Cerebellar cortex (tissue), 1 donor: Measurements from ENCODE around the gene ABCA13.
"Not testable (repeated sequence)": the region's sequence is repeated elsewhere in the genome, so short reads cannot be mapped to it uniquely, and the experiment has no call there.

Experiments
- DNase-seq: peaks from one replicate; pipeline ENCODE4 v3.0.0-alpha.2; 2015; ENCODE audit warnings: low spot score

ABCA13 gene, protein sequence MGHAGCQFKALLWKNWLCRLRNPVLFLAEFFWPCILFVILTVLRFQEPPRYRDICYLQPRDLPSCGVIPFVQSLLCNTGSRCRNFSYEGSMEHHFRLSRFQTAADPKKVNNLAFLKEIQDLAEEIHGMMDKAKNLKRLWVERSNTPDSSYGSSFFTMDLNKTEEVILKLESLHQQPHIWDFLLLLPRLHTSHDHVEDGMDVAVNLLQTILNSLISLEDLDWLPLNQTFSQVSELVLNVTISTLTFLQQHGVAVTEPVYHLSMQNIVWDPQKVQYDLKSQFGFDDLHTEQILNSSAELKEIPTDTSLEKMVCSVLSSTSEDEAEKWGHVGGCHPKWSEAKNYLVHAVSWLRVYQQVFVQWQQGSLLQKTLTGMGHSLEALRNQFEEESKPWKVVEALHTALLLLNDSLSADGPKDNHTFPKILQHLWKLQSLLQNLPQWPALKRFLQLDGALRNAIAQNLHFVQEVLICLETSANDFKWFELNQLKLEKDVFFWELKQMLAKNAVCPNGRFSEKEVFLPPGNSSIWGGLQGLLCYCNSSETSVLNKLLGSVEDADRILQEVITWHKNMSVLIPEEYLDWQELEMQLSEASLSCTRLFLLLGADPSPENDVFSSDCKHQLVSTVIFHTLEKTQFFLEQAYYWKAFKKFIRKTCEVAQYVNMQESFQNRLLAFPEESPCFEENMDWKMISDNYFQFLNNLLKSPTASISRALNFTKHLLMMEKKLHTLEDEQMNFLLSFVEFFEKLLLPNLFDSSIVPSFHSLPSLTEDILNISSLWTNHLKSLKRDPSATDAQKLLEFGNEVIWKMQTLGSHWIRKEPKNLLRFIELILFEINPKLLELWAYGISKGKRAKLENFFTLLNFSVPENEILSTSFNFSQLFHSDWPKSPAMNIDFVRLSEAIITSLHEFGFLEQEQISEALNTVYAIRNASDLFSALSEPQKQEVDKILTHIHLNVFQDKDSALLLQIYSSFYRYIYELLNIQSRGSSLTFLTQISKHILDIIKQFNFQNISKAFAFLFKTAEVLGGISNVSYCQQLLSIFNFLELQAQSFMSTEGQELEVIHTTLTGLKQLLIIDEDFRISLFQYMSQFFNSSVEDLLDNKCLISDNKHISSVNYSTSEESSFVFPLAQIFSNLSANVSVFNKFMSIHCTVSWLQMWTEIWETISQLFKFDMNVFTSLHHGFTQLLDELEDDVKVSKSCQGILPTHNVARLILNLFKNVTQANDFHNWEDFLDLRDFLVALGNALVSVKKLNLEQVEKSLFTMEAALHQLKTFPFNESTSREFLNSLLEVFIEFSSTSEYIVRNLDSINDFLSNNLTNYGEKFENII (N-terminal part only)

DNA sequence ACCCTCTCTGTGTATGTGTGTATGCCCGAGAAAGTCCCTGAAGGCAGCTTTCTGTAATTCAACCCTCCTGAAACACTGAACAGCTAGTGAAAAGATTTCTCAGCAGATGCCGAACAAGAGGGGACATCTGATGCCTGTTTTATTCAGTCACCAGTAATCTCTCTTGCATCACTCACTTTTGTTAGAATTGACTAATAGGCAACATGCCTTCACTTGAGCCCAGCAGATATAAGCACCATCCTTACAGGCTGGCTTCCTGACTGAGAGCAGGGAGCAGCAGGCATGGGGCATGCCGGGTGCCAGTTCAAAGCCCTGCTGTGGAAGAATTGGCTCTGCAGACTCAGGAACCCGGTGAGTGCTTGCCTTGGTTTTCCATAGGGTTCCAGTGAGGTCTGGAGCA is at the start of gene ABCA13:
ABCA13 (plus strand) TSS at position 257 of the 400 bp plus-strand sequence; CDS start at position 283, 26 bp downstream.
- DNase-seq: peak; percentile 19

DNA sequence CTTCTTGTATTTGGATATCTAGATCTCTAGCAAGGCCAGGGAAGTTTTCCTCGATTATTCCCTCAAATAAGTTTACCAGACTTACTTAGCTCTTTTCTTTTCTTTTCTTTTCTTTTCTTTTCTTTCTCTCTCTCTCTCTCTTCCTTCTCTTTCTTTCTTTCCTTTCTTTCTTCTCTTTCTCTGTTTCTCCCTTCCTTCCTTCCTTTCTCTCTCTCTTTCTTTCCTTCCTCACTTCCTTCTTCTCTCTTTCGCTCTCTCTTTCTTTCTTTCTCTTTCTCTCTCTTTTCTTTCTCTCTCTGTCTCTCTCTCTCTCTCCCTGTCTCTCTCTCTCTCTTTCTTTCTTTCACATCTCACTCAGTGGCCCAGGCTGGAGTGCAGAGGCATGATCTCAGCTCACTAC is 45.2 kb upstream of the ABCA13 start:
- DNase-seq: no peak

DNA sequence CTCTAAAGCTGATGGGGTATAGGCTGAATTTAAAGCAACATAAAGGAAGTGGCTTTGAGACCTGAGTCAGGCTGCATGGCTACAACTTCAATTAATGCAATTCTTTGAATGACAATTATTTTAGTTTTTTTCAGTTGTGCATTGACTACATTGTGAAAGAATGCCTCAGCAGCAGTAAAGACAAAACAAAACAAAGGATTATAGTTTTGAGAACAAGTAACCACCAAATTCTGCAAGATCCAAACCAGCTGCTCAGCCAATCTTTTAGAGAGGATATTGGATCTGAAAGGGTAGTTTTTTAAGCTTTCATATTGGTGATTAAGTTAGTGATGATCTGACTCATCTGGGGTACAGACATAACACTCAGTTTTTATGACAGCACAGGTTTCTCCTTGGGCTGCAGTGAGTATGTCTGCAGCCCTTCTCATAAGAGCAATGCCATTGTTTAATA is 40.6 kb upstream of the ABCA13 start:
- DNase-seq: no peak

DNA sequence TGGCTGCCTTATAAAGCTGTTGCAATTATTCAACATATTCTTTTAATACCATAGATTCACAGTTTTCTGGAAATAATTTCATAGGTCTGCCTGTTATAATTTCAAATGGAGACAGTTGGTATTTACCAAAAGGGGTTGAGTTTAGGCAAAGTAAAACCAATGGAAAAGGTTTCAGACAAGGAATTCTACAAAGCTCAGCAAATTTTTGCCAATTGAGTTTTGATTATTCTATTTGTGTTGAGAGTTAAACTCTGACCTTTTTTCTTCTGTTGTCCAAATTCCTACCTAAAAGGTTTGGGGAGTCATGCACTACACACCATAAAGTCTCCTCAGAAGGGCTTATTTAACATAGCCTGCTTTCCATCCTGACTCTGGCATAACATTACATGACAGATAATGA is 38.5 kb upstream of the ABCA13 start:
- no peak for DNase-seq

DNA sequence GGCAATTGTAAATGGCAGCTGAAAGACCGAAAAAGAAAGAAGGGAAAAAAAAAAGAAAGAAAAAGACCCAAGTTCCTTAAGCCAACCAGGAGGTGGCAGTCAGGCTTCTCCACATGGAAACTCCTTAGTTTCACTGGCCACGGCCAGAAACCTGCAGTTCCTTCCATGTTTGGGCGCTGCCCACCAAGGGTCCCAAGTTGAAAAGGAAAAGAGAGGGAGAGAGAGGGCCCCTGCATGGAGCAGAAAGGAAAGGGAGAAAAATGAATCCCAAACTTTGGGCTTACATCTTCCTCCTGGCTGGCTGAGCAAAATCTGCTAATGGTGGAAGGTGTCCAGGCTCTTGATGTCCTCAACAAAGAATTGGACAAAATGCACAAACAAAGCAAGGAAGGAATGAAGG is 31.8 kb upstream of the ABCA13 start:
- DNase-seq: peak; percentile 32

DNA sequence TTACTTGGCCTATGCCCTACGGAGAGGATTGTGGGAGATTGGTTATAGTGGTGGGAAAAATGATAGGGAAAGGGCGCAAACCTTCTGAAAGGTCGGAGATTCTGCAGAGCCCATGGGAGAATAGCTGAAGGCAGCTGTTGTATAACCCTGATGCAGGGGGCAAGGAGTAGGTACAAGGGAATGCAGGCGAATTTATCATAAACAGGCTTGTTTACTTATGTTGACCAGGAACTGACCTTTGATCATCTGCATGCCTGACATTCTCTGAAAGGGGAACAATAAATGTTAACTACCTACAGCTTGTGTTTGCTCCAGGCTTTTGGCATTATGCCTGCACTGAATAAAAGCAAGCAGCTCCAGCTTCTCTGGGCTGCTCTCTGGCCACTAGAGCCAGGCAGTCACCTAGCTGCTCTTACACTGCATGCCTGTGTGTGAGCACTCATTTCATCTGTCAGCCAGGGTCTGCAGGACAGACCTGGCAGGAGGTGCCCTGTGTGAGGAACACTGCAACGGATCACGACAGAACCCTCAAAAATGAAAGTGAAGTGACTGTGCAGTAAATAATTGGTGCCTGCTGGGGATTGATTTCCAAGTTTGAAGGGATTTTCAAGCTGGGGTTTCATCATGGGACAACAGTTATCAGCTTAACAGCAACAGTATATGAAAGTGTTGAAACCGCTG is 31.1 kb upstream of the ABCA13 start:
- DNase-seq: peak; percentile 55

DNA sequence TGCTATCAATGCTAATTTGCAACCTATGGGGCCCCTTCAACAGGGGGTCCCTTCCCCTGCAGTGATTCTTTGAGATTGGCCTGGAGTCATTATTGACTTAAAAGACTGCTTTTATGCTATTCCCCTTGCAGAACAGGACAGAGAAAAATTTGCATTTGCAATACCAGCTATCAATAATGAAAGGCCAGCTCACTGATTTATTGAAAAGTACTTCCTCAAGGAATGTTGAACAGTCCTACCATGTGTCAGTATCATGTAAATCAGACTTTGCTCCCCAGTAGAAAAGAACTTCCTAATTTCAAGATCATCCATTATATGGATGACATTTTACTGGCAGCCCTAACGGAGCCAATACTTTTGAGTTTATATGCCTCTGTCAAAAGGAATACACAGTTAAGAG is 29.7 kb upstream of the ABCA13 start:
- DNase-seq: peak; percentile 10

DNA sequence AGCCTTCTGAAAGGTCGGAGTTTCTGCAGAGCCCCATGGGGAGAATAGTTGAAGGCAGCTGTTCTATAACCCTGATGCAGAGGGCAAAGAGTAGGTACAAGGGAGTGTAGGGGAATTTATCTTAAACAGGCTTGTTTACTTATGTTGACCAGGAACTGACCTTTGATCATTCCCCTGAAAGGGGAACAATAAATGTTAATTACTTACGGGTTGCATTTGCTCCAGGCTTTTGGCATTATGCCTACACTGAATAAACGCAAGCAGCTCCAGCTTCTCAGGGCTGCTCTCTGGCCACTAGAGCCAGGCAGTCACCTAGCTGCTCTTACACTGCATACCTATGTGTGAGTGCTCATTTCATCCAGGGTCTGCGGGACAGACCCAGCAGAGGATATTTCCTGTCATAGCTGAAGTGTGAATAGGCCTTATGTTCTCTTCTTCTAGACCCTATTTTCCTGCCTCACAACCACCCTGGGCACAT is 26.9 kb upstream of the ABCA13 start:
- peak; percentile 15 for DNase-seq

DNA sequence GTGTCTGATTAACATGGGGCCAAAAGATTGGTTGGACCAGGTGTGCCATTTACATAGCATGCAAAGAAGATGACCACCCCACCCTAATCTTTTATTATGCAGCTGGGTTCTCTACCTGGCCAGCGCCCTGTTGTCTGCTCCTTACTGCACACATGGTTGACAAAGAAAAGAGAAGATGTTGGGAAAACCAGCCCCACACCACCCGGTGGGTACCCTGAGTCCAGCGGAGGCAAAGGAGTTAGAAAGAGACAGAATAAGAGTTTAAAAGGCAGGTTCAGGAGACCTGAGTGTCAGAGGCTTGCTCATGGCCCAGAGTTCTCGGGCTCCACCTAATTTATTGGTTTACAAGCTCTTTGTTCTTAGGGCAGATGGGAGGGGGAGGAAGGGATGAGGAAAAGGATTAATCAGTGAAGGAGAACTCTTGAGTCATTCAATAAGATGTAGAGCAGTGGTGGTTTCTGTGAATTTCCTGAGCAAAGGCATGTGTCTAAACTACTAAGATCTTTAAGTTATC is 24.1 kb upstream of the ABCA13 start:
- no peak for DNase-seq

DNA sequence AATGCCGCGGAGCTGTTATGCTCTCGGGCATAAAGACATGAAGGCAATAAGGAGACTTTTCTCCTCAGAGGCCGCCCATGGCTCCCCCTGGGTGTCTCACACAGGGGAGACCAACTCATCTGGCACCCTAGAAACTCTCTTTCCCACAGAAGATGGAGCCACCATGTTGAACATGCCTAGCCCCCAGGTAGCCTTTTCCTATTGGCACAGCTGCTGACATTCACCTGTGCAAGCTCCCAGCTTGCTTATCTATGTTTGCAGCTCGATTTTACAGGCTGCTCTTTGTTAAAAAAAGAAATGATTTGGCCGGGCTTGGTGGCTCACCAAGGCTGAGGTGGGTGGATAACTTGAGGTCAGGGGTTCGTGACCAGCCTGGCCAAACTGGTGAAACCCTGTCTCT is 23.6 kb upstream of the ABCA13 start:
- not testable (repeated sequence) for DNase-seq

DNA sequence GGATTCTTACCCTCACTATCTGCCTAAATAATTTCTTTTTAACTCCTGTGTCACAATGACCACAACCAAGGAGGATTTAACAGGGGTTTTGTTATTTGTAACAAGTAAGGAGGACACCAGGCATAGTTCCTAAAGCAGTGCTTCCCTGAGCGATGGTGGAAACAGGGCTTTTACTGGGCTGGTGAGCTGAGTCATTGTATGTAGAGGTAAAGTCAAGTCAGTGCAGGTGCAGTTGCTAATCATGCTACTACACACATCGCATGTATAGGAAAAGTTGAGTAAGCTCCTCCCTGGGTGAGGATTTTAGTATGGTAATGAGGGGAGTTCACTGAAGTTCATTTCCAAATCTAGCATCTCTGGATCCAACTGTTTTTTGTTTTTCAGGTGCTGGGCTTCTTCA is 22.9 kb upstream of the ABCA13 start:
- DNase-seq: no peak

DNA sequence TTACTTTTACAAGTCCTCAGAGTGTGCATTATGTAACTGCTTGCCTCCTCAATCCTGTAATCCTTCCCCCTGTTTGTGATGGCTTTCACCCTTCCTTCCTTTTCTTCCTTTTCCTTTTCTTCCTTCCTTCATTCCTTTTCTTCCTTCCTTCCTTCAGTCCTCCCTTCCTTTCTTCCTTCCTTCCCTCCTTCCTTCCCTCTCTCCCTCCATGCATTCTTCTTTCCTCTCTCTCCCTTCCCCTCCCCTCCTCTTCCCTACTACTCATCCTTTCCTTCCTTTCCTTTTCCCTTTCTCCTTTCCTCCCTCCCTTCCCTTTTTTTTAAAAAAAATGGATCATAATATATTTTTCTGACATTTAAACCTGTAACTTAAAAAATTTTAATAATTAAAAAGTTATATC is 22.2 kb upstream of the ABCA13 start:
- DNase-seq: no peak

DNA sequence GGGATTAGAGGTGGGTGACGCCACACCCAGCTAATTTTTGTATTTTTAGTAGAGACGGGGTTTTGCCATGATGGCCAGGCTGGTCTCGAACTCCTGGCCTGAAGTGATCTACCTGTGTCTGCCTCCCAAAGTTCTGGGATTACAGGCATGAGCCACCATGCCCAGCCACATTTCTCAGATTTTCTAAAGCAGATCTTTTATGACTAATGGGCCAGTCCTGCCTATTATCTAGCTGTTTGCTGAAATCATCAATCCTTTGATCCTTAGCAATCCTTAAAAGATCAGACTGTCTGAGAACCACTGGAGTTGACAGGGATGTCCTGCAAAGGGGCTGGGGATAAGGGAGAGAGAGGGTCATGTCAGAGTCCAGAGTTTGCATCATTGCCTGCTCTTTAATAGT is 21.2 kb upstream of the ABCA13 start:
- DNase-seq: no peak

DNA sequence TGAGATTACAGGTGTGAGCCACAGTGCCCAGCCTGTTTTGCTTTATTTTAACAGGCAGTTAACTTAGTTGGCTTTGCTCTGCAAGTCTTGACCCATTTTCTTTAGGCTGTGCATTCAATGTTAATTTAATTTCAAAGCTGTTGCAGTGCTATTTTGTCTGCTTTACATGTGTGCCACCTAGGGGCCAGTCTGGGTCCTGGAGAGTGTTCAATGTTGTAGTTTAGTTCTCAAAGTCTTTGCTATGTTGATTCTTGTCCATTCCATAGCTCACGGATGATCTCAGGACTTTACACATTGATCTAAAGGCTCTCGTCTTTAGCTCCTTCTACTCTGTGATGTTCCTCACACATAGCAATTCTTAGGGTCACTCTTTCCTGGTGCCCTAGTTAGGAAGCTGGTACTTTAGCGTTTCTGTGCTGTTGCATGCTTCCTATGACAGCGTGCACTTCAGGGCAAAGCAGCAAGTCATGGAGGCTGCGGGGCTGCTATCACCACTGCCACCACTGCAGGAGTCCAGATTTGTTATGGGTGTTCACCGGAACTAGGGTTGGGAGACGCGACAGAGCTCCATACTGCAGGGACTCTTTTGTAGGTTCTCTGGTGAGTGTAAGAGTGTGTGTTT is 16.4 kb upstream of the ABCA13 start:
- peak; percentile 40 for DNase-seq

DNA sequence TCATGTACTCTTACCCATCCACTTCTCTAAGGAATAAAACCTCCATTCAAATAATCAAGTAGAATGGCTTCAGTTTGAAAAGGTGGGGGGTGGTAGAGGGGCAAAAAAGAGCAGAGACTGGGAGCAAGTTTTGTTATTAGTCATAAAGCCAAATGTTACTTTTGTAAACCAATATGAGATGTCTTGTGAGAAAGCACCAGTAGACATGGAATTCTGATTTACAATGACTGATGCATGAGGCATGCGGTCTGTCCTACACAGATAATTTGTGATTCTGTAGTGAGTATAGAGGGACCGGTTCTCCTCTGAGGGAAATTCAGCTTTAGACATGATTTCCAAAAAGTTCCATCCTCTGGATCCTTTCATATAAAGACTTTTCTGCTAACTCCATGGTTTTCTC is 12.9 kb upstream of the ABCA13 start:
- no peak for DNase-seq

DNA sequence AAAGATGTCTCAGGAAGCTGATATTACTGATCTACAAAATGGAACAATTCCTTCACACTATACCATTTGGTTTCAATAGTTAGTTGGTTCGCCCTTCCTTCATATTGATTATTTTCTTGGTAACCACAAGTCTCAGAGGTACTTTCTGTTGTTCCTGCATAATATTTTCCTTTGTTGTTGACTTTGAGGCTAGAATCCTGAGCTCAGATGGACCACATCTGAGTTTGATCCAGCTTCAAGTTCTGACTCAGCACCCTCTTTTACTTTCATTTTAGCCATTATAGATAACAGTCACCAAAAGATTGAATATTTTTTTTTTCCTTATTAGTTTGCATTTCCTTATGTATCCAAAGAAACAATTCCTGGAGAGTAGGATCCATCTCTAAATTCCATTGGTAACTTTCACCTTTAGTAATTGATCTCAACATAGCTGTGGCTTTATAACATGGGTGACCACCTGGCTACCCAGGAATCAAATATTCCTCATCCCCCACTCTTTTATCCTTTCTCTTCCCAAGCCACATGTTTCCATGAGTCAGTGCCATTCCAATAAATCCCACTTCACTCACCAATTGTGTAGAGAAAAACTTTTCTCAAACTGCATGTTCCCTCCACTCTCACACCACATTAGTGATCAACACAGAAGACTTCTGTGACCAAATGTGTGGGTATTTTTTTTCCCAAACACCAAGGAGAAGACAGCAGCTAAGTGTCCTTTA is 9.7 kb upstream of the ABCA13 start:
- no peak for DNase-seq

DNA sequence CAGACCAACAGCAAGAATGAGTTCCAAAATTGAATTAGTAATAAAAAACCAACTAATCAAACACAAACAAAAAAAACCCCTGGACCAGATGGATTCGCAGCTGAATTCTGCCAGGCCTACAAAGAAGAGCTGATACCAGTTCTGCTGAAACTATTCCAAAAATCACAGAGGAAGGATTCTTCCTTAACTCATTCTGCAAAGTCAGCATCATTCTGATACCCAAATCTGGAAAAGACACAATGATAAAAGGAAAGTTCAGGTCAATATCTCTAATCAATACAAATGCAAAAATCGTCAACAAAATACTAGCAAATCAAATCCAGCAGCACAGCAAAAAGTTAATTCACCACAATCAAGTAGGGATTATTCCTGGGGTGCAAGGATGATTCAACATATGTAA is 6.1 kb upstream of the ABCA13 start:
- no peak for DNase-seq

DNA sequence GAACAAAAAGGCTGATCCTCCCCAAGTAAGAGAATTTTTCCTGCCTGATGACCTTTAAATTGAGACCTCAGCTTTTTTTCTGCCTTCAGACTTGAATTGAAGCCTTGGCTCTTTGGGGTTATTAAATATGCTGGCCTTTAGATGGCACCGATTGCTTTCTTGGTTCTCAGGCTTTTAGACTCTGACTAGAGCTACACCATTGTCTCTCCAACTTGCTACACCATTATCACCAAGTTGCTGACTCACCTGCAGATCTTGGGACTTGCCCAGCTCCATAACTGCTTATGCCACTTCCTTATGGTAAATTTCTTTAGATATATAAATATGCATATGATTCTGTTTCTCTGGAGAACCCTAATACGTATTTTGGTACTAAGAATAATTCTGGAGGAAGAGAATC is 3.1 kb upstream of the ABCA13 start:
- no peak for DNase-seq

DNA sequence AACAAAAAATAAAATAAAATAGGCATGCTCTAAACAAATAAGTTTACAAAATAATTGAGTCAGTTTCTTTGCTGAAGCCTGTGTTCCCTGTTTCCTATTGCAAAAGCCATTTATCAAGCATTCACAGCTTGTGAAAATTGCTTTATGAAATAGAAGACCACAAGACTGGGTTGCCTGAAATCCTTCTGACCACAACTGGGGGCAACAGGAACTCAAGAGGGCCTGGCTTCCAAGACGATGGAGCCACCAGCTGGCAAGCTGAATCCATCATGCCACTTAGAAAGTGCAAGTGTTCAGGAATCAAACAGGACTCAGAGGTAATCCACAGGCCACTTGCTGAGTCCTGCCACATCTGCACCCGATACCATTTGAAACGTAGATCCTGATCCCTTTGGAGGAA is 752 bp upstream of the ABCA13 start:
- DNase-seq: no peak

DNA sequence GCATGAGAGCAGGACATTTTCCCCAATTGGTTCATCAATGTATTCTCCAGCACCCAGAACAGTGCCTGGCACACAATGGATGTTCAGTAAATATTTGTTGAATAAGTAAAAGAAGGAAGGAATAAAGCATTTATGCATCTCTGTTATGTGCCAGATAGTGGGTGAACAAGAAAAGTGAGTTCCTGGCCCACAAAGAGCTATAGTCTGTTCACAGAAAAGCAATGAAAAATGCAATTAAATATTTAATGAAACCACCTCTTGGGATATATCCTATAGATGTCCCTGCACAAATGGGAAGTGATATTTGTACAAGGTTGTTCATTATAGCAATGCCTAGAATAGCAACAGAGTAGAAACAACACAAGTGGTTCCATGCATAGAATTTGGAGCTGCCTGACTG is 2.1 kb downstream of the ABCA13 start:
- DNase-seq: no peak
